C4-2B (cell line): ENCODE data around the gene PUS10.
"Not testable (repeated sequence)": the region's sequence is repeated elsewhere in the genome, so short reads cannot be mapped to it uniquely, and the experiment has no call there.

Source experiments
- H3K27ac ChIP-seq: fragments of 450-650 bp; 2 replicates; pipeline ENCODE4 v1.5.1; 2017
- ZFX ChIP-seq: fragments of 450-650 bp; IDR thresholded peaks from 2 replicates; pipeline ENCODE4 v1.6.1; 2017
- TF ChIP-seq, protein P1 (sequence below): fragments of 450-650 bp; conservative IDR thresholded peaks from 2 replicates; pipeline ENCODE4 v1.5.1; 2017; ENCODE audit warnings: mild to moderate bottlenecking

The PUS10 gene

DNA sequence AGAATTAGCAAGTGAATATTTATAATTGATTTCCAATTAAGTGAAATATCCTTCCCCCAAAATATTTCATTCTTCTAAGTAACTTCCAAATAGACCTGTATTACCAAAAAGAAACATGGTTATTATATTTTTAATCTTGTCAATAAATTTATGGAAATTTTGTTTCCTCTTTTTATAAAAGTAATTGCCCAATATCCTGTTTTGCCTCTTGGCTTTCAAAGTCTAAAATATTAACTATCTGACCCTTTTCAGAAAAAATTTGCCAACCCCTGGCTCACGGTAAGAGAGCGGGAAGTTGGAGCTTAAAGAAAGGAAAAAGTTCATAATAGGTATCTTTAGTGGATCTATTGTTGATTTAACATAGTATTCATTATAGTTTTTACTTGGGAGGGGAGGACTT is 27.2 kb upstream of the PUS10 start:
- no peak for TF ChIP-seq ZFX
- TF ChIP-seq, protein P1, sequence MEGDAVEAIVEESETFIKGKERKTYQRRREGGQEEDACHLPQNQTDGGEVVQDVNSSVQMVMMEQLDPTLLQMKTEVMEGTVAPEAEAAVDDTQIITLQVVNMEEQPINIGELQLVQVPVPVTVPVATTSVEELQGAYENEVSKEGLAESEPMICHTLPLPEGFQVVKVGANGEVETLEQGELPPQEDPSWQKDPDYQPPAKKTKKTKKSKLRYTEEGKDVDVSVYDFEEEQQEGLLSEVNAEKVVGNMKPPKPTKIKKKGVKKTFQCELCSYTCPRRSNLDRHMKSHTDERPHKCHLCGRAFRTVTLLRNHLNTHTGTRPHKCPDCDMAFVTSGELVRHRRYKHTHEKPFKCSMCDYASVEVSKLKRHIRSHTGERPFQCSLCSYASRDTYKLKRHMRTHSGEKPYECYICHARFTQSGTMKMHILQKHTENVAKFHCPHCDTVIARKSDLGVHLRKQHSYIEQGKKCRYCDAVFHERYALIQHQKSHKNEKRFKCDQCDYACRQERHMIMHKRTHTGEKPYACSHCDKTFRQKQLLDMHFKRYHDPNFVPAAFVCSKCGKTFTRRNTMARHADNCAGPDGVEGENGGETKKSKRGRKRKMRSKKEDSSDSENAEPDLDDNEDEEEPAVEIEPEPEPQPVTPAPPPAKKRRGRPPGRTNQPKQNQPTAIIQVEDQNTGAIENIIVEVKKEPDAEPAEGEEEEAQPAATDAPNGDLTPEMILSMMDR, result no peak
- no peak overlapping the region for H3K27ac ChIP-seq

DNA sequence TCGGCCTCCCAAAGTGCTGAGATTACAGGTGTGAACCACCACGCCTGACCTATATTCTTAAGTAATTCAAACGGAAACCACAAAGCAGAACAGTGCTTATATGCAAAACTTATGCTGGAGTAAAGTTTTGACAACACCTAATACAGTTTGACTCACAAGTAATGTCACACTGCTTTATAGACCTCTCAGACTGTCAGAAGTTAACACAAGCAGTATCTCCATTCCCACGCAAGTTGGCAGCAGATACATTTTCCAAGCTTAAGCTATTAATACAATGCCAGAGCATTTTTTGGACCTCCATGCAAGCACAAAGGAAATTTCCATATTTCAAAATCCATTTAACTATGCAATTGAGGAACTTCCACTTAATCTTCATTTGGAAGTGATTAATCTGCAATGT is 26.6 kb upstream of the PUS10 start:
- H3K27ac ChIP-seq, result no peak overlapping the region
- TF ChIP-seq, protein P1, result no peak
- no peak for TF ChIP-seq ZFX

DNA sequence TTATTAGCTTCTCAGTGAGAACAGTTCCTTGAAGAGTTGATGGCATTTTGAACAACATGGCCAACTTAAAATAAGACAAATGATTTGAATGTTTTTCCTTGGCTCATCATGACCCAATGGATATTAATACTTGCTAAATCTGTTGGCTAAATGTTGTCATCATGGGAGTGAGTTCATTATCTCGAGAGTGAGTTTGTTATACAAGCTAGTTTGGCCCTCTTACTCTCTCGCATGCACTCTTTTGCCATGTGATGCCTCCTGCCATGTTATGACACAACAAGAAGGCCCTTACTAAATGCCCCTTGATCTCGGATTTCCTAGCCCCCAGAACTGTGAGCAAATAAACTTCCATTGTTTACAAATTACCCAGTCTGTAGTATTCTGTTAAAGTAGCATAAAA is 24.8 kb upstream of the PUS10 start:
- no peak overlapping the region for H3K27ac ChIP-seq

GRCh38 chr2:61036643-61037042 is 18.6 kb upstream of the PUS10 start:
- H3K27ac ChIP-seq, result not testable (repeated sequence)

More for the DNA sequence above, 24.8 kb upstream of the PUS10 start:
- TF ChIP-seq, protein P1, result no peak
- no peak for TF ChIP-seq ZFX

DNA sequence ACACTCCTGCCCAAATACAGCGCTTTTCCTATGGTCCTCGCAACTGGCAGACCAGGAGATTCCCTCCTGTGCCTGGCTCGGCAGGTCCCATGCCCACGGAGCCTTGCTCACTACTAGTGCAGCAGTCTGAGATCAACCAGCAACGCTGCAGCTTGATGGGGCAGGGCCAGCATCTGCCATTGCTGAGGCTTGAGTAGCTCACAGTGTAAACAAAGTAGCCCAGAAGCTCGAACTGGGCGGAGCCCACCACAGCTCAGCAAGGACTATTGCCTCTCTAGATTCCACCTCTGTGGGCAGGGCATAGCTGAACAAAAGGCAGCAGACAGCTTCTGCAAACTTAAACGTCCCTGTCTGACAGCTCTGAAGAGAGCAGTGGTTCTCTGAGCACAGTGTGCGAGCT is 16.5 kb upstream of the PUS10 start:
- H3K27ac ChIP-seq, result not testable (repeated sequence)

DNA sequence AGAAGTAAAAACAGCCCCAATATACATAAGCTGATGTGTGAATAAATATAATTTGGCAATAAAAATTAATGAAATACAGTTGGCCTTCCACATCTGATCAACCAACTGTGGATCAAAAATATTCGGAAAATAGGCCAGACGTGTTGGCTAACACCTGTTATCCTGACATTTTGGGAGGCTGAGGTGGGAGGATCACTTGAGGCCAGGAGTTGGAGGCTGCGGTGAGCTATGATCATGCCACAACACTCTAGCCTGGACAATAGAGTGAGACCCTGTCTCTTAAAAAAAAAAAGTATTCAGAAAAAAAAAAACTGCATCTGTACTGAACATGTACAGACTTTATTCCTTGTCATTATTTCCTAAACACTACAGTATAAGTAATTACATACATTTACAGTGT is 11.5 kb upstream of the PUS10 start:
- TF ChIP-seq ZFX, result no peak
- TF ChIP-seq, protein P1, result no peak
- H3K27ac ChIP-seq, result no peak overlapping the region

DNA sequence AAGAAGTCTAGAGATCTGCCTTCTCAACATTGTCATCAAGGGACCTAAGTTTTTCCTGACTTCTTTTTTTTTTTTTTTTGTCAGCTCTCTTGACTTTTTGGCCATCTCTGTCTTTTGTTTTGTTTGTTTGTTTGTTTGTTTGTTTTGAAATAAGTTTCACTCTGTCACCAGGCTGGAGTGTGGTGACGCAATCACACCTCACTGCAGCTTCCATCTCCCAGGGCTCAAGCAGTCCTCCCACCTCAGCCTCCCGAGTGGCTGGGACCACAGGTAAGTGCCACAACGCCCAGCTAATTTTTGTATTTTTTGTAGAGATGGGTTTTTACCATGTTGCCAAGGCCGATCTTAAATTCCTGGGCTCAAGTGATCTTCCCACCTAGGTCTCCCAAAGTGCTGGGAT is 5.6 kb upstream of the PUS10 start:
- TF ChIP-seq ZFX, result no peak
- TF ChIP-seq, protein P1, result no peak
- no peak overlapping the region for H3K27ac ChIP-seq

DNA sequence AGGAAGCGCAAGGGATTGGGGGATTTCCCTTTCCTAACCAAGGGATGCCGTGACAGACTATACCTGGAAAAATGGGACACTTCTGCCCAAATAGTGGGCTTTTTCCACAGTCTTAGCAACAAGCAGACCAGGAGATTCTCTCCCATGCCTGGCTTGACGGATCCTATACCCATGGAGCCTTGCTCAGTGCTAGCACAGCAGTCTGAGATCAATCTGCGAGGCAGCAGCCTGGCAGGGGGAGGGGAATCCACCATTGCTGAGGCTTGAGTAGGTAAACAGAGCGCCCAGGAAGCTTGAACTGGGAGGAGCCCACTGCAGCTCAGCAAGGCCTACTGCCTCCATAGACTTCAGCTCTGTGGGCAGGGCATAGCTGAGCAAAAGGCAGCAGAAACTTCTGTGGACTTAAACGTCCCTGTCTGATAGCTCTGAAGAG is 3.2 kb upstream of the PUS10 start:
- no peak overlapping the region for H3K27ac ChIP-seq
- no peak for TF ChIP-seq ZFX
- TF ChIP-seq, protein P1, result no peak

DNA sequence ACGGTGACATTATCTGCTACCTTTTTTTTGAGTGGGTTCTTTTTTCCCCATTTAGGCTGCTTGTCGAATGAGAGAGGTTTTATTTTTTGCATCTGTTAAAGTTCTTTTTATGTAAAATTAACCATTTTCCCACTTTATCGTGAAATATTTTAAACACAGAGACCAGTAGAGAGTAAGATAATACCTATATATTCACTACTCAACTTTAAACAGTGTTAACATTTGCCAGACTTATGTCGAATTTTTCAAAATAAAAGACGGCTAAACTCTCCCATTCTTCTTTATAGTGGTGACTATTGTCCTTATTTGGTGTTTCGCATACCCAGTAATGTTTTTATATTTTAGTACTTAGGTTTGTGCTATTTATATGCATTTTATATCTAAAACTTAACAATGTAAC is 743 bp upstream of the PUS10 start:
- TF ChIP-seq, protein P1, result no peak
- TF ChIP-seq ZFX, result no peak
- no peak overlapping the region for H3K27ac ChIP-seq
